Stimulated activated CD8-positive, alpha-beta memory T cell treated with anti-CD3 and anti-CD28 coated beads, Interleukin-15, amount 100 ng/mL, for 1 hour (primary cell): ENCODE data around the gene CFAP141.
"Not testable (repeated sequence)": the region's sequence is repeated elsewhere in the genome, so short reads cannot be mapped to it uniquely, and the experiment has no call there.

ENCODE experiments used
- DNase-seq: peaks from one replicate; pipeline ENCODE4 v3.0.0-alpha.2; 2020; ENCODE audit warnings: low read depth

CFAP141 gene

GRCh38 chr1:154206196-154206595 lies at the start of gene CFAP141:
CFAP141 (minus strand) TSS chr1:154206333; CDS start chr1:154206307, 26 bp downstream.
- DNase-seq = no peak

GRCh38 chr1:154253671-154254070 lies 47.5 kb upstream of the CFAP141 start:
- DNase-seq = no peak

DNA sequence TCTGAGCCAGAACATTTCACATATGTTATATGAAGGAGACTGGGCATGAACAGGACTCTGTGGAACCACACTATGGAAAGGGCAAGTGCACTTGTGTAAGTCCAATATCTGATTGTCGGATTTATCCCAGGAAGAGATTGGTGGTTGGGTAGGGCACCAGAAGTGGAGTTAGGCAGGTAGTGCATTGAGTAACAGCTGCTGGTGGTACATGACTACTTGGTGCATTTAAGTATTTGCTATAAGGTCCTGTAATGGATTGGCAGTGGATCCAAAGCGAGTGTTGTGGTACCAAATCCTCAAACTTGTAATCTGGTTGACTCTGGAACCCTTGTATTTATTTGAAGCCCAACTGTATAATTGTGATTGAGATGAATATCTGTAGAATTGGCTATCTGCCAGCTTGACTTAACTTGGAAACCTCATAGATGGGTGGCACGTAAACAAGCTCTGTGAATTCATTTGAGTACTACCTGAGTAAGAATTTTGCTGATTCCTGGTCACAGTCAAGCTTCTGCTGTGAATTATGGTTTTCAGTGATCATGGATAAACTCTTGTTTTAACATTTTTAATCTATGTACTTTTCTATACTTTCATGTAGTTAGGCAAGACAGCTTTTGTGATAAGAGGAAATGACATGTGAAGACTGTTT lies 35.7 kb upstream of the CFAP141 start:
- DNase-seq = no peak

DNA sequence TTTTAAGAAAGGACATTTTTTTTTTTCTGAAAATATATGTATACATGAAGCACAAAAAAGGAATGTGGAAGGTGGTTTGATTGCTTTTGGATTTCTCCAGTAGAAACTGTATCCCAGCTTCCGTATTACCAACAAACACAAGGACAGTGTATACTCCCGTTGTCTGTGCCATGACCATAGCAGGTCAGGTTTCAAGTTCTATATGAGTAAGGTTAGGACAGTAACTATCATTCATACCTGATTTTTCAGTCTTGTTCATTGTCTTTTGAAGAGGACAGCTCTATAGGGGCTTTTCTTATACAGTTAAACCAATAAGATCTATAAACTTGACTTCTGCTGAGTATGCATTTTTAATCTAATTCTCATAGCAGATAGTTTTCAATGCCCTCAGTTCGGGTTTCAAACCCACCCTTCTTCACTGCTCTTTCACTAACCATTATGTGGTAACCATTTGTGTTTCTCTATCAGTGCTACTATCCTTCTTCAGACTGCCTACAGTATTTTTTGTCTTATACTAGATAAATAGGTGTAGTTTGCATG lies 34.2 kb upstream of the CFAP141 start:
- DNase-seq = no peak

- no peak for DNase-seq
These were observed 33.4 kb upstream of the CFAP141 start for GRCh38 chr1:154239491-154239890.

GRCh38 chr1:154237880-154238506 lies 31.9 kb upstream of the CFAP141 start:
- DNase-seq = no peak

- no peak for DNase-seq
These were observed 31.3 kb upstream of the CFAP141 start for GRCh38 chr1:154237435-154237834.

DNA sequence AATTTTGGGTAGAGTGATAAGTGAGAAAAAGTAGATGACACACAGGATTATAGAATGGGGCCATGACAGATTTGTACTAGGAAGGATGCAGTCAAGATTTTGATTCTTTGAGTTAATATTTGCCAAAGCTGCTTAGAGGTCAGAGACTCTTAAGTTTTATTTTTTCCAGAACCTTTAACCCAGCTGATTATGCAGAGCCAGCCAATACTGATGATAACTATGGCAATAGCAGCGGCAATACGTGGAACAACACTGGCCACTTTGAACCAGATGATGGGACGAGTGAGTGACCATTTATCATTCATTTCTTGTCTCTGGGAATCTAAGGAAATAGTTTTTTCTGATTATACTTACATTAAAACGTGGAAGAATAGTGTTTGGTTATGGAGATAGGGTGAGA lies 30.7 kb upstream of the CFAP141 start:
- no peak for DNase-seq

GRCh38 chr1:154233127-154233526 lies 27.0 kb upstream of the CFAP141 start:
- not testable (repeated sequence) for DNase-seq

GRCh38 chr1:154231112-154231511 lies 25.0 kb upstream of the CFAP141 start:
- not testable (repeated sequence) for DNase-seq

DNA sequence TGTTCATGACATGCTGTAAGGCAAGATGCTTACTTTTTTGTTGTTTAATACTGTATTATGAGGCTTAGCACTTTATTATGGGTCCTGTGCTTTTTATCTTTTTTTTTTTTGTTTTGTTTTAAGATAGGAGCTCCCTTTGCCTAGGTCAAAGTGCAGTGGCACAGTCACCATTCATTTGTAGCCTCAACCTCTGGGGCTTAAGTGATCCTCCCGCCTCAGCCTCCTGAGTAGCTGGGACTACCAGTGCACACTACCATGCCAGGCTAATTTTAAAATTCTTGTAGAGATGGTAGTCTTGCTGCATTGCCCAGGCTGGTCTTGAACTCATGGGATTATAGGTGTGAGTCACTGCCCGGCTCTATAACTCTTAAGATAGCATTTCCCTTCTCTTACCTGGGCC lies 19.2 kb upstream of the CFAP141 start:
- no peak for DNase-seq

GRCh38 chr1:154223621-154224020 lies 17.5 kb upstream of the CFAP141 start:
- DNase-seq = no peak

DNA sequence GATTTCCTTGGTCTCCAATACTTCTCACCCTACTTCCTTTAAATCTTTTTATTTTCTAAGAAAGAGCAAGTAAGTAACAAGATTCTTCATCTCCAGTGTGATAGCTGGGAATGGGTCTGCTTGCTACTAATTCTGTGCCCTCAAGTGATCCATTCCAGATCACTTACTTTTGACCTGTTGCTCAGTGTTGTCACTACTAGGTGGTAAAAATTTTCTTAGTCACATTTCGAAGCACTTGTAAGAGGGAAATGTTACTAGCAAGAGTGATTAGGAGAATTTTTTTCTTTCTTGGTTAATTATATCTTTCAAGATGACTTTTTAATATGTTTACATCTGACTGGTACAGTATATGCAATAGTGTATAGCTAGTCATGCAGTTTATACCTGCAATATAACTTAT lies 16.8 kb upstream of the CFAP141 start:
- no peak for DNase-seq

DNA sequence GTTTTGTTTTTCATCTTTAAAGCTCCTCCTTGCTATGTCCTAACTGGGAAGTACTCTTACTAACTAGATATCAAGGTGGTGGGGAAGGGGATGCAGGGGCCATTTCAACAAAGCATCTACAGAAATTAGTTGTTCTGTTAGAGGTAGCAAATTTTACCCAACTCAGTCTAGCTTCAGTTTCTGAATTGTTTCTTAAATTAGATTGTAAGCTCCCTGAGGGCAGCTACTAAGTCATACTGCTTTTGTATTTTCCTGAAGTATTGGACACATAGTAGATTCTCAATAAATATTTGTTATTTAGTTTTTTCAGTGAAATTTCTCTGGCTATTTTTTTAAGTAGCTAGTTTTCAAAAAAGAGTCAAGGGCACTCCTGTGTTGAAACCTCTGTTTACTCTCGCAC lies 16.4 kb upstream of the CFAP141 start:
- DNase-seq = no peak

- peak; percentile 46 for DNase-seq
These were observed 15.3 kb upstream of the CFAP141 start for GRCh38 chr1:154221278-154222001.

DNA sequence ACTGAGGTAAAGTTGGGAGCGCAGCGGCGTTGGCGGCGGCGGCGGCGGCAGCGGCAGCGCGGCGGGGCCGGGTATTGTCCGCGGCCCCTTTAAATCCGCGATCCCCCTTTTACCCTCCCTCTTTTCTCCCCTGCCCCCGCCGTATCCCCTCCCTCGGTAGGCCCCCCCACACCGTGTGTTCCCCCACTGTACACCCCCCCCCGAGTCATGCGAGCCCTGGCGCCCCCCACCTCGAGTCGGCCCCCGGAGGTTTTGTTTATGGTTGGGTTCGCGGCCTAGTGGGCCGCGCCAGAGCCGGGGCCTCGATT lies 14.8 kb upstream of the CFAP141 start:
- no peak for DNase-seq

- peak; percentile 95 for DNase-seq
These were observed 14.2 kb upstream of the CFAP141 start, which contains the start of gene UBAP2L for GRCh38 chr1:154220071-154220969. UBAP2L (plus strand) TSS chr1:154220955; CDS start chr1:154225124, 4,169 bp downstream.

DNA sequence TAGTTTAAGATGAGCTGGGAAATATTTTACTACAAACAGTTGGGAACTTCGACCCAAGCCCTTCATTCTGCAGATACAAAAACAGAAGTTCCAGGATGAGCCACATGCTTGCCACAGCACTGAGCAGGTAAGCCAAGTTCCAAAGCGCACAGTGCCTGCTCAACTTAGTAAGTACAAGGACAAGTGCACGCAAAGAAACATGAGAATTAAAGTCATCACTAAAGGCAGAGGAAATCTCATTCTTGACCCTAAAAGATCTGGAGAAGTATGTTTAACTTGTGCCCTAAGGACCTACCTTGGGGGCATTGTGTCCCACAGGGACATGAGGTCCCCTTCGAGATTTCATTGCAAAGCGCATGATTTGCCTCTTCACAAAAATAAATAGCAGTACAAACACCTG lies 13.4 kb upstream of the CFAP141 start:
- no peak for DNase-seq

- no peak for DNase-seq
These were observed 12.4 kb upstream of the CFAP141 start for GRCh38 chr1:154218545-154218944.

DNA sequence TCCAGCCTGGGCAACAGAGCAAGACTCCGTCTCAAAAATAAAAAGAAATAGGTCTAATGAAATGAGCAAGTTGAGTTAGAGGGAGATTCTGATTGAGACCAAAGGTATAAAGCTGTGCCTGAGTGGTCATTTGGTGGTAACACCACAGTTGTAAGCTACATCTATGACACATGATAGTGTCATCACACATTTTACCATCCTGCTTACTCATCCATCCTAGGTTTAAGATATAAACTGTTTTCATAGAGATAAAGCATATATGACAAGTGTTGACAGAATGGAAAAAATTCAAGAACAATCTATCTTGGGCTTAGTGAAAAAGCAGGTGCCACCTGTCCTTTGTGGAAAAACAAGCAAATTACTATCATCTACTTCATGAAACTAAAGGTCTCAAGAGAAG lies 7.1 kb upstream of the CFAP141 start:
- no peak for DNase-seq

DNA sequence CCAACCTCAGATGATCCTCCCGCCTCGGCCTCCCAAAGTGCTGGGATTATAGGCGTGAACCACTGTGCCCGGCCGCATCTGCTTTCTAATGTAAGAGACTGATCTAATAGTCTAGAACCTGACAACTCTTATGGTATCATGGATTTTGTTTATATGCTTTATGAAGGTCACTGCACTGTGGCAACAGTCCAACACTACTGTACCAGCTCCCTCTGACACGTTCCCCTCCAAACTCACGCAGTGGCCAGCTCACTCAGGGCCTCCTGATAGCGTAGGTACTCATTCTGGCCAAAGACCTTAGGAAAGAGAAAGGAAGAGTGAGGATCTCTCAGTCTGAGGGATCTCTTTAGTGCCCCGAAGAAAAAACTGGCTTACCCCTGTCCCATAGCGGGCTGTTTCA lies 6.0 kb upstream of the CFAP141 start:
- no peak for DNase-seq
